ENCODE measurements around the gene DAND5. TPM values are rescaled to one million over a fixed set of nuclear protein-coding genes. Genes with fewer than 3 reads are reported as not detected.

DAND5 gene
- total RNA-seq, 1 experiment from 2014 or later = 0.21 TPM

DNA sequence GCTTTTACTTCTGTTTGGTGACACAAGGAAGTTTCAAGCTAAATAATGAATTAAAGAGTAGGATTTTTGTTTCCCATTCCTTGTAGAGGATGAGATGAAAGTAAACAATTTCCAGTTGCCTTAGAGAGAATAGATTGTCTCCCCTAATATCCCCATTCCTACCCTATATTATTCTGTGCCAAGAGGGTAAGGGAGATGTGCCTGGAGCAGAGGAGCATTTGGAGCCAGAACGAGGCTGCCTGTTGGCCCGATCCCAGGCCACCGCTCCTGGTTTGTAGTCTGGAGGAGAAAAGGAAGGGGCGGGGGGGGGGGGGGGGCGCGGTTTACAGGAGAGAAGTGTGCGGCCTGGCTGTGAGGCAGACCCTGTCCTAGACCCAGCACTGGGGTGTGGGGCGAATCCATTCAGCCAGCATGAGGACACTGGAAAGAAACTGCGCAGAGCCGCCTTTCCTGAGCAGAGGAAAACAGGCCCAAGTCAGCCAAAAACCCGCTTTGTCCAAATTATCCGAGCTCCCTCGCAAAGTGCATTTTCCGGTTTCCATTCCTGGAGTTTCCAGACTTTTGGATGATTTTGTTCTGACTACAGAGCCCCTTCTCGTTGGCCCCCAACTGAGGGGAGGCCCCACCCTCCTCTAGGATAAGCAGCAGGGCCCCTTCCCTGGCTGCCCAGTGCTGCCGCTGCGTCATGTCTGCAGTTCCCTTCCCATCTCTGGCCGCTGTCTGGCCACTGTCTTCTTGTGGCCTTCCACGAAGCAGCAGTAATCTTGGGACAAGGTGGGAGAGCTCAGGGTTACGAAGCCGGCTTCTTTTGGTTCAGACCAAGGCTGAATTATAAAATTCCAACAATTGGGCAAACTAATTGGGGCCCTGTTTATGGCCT, 48.9 kb downstream of the DAND5 start:
- TF ChIP-seq, protein P1, sequence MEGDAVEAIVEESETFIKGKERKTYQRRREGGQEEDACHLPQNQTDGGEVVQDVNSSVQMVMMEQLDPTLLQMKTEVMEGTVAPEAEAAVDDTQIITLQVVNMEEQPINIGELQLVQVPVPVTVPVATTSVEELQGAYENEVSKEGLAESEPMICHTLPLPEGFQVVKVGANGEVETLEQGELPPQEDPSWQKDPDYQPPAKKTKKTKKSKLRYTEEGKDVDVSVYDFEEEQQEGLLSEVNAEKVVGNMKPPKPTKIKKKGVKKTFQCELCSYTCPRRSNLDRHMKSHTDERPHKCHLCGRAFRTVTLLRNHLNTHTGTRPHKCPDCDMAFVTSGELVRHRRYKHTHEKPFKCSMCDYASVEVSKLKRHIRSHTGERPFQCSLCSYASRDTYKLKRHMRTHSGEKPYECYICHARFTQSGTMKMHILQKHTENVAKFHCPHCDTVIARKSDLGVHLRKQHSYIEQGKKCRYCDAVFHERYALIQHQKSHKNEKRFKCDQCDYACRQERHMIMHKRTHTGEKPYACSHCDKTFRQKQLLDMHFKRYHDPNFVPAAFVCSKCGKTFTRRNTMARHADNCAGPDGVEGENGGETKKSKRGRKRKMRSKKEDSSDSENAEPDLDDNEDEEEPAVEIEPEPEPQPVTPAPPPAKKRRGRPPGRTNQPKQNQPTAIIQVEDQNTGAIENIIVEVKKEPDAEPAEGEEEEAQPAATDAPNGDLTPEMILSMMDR (IDR thresholded peaks at IDR 0.05; ENCODE audit: unreplicated experiment) = no peak
- H3K4me3 Mint-ChIP-seq (ENCODE audit: low read depth, unreplicated experiment) = no peak overlapping the region
- H3K9me3 Mint-ChIP-seq (ENCODE audit: low read depth, unreplicated experiment) = no peaks in the 10 kb centered on the region
- no peak overlapping the region for H3K27ac Mint-ChIP-seq (ENCODE audit: unreplicated experiment)
- CTCF ChIA-PET = no interaction called here
- peaks cover 5% of the 10 kb centered on the region for H3K36me3 Mint-ChIP-seq (ENCODE audit: insufficient read depth, unreplicated experiment)
- intact Hi-C loops (cut with micrococcal nuclease; ENCODE audit: unreplicated experiment) = no loop called here
- BruUV-seq (replicated peaks) = no TSS peak
- no peaks in the 10 kb centered on the region for H3K27me3 Mint-ChIP-seq (ENCODE audit: unreplicated experiment)
- H3K4me1 Mint-ChIP-seq (ENCODE audit: low read depth, unreplicated experiment) = no peaks in the 10 kb centered on the region
- no peak for DNase-seq

DNA sequence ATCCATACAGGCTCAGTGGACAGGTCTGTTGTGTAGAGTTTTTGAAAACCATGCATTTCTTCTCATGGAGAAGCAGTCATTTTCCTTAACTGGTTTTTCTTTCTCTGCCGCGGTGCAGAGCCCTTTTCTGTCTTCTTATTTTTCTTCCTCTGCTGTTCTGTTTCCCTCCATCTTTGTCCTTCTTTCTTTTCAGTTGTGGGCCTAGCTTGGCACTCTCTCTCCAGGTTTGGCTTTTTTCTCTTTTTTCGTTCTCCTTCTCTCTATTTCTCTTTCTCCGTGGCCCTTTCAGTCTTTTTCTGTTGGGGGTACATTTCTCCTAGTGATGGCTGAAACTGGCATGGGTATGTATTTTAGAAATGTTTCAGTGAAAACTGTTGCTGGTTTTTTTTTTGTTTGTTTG, 50.0 kb downstream of the DAND5 start:
- no peak overlapping the region for H3K4me3 Mint-ChIP-seq (ENCODE audit: low read depth, unreplicated experiment)
- BruUV-seq (replicated peaks) = no TSS peak
- peaks cover 3% of the 10 kb centered on the region for H3K4me1 Mint-ChIP-seq (ENCODE audit: low read depth, unreplicated experiment)
- CTCF ChIA-PET = no interaction called here
- intact Hi-C loops (cut with micrococcal nuclease; ENCODE audit: unreplicated experiment) = no loop called here
- no peaks in the 10 kb centered on the region for H3K9me3 Mint-ChIP-seq (ENCODE audit: low read depth, unreplicated experiment)
- peaks cover 9% of the 10 kb centered on the region for H3K36me3 Mint-ChIP-seq (ENCODE audit: insufficient read depth, unreplicated experiment)
- no peak for DNase-seq
- H3K27me3 Mint-ChIP-seq (ENCODE audit: unreplicated experiment) = no peaks in the 10 kb centered on the region
- H3K27ac Mint-ChIP-seq (ENCODE audit: unreplicated experiment) = no peak overlapping the region
- TF ChIP-seq, protein P1 (IDR thresholded peaks at IDR 0.05; ENCODE audit: unreplicated experiment) = no peak

DNA sequence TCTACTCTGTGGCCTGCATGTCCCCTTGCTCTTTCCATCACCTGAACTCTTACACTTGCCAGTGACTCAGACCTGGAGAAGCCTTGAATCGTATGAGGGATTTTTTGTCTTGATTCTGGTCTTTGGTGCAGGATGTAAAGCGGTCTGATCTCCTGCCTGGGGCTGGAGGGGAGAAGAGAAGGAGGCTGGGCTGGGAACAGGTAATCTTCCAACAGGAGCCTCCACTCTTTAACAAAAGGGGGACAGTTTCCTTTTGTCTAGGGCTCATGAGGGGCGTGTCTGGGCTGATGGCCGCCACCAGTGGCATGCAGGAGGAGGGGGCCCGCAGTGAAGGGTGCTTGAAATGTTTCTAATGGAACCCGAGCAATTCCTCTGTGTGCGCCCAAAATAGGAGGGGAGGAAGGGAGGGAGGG, 50.6 kb downstream of the DAND5 start:
- intact Hi-C loops (cut with micrococcal nuclease; ENCODE audit: unreplicated experiment) = no loop called here

DNA sequence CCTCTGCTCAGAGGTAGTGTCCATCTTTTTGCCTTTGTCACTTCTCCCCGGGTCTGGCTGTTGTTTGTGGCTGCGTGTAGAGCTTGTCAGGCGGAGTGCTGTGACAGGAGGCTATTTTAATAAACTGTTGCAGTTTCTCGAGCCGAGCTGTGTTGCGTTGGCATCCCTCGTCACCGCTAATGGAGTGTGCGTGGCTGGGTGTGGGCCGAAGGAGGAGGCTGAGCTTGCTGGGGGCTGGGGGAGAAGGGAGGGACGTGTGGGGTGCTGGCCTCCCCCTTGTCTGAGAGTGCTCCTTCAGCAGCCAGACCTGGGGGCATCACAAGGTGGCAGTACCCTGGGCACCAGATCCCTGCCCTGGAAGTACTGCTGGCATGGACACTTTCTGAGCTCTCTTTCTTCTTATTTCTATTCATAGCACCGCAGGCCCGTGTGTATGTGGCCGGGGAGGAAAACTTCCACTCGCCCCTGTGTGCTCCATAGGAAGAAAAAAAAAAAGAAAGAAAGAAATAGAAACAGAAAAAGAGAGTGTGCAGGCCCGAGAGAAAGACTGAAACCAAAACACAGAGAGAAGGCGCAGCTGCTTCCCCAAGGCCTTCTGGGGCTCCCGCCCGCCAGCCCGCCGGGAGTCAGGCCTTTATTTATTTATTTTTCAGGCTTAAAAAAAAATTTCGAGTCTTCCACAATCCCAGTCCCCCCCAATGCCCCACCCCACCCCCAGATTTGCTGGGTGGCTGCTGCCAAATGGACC, 52.9 kb downstream of the DAND5 start:
- intact Hi-C loops (cut with micrococcal nuclease; ENCODE audit: unreplicated experiment) = no loop called here
- Mint-ChIP-seq H3K27me3 (ENCODE audit: unreplicated experiment) (no peaks in the 10 kb centered on the region), H3K4me1 (ENCODE audit: low read depth, unreplicated experiment) (peaks cover 27% of the 10 kb centered on the region), H3K4me3 (ENCODE audit: low read depth, unreplicated experiment) (no peak overlapping the region), H3K36me3 (ENCODE audit: insufficient read depth, unreplicated experiment) (peaks cover 7% of the 10 kb centered on the region), H3K9me3 (ENCODE audit: low read depth, unreplicated experiment) (no peaks in the 10 kb centered on the region), H3K27ac (ENCODE audit: unreplicated experiment) (no peak overlapping the region)
- CTCF ChIA-PET = interaction anchor here (0.8 kb wide), 1 partner anchor 39 kb away, joined by 3 read pairs; no protein-coding TSS in a partner anchor
- BruUV-seq (replicated peaks) = no TSS peak
- DNase-seq = no peak
- TF ChIP-seq, protein P1 (IDR thresholded peaks at IDR 0.05; ENCODE audit: unreplicated experiment) = no peak

More for the DNA sequence above, 50.6 kb downstream of the DAND5 start:
- no TSS peak for BruUV-seq (replicated peaks)
- DNase-seq = no peak
- Mint-ChIP-seq H3K27ac (ENCODE audit: unreplicated experiment) (no peak overlapping the region), H3K27me3 (ENCODE audit: unreplicated experiment) (no peaks in the 10 kb centered on the region), H3K36me3 (ENCODE audit: insufficient read depth, unreplicated experiment) (peaks cover 12% of the 10 kb centered on the region), H3K4me3 (ENCODE audit: low read depth, unreplicated experiment) (no peak overlapping the region), H3K4me1 (ENCODE audit: low read depth, unreplicated experiment) (peaks cover 7% of the 10 kb centered on the region), H3K9me3 (ENCODE audit: low read depth, unreplicated experiment) (no peaks in the 10 kb centered on the region)
- TF ChIP-seq, protein P1 (IDR thresholded peaks at IDR 0.05; ENCODE audit: unreplicated experiment) = no peak
- CTCF ChIA-PET = no interaction called here

All from Calu3 (cell line).